Common myeloid progenitor, CD34-positive (primary cell): ENCODE data around the gene LTA4H.

Source experiments
- CTCF ChIA-PET: fragments of 350-600 bp; sonication (Branson Sonifier 250); formaldehyde crosslinking; loops from one replicate; lab custom pipeline; 2021; ENCODE audit warnings: antibody characterized with exemption; lab: Charles Lee
- POLR2A ChIA-PET: fragments of 350-600 bp; sonication (Branson Sonifier 250); formaldehyde crosslinking; loops from one replicate; lab custom pipeline; 2021; ENCODE audit warnings: antibody characterized with exemption; lab: Charles Lee
- DNase-seq, 3 donors: peaks; one replicate each; pipeline versions ENCODE4 v3.0.0 to v3.0.0-alpha.2; 2013
- H3K27ac ChIP-seq, 2 experiments: 1 replicate in 1 of 2; 2 replicates in 1 of 2; pipeline ENCODE4 v1.7.0; 2013; ENCODE audit warnings: inconsistent platforms in 2 of 2, low read length in 2 of 2, mild to moderate bottlenecking in 2 of 2, low read depth in 1 of 2, moderate library complexity in 1 of 2; ENCODE audit not compliant: severe bottlenecking in 2 of 2, insufficient read depth in 1 of 2, poor library complexity in 1 of 2
- H3K27me3 ChIP-seq, 5 experiments: replicated peaks in 2 of 5; 1 replicate in 3 of 5; 2 replicates in 2 of 5; pipeline versions ENCODE4 v1.6.1 to v1.7.0; 2013; ENCODE audit warnings: low read length in 4 of 5, mild to moderate bottlenecking in 2 of 5, moderate library complexity in 2 of 5, inconsistent platforms in 1 of 5; ENCODE audit not compliant: insufficient read depth in 5 of 5, control insufficient read depth in 4 of 5
- H3K36me3 ChIP-seq, 4 experiments: 1 replicate in 2 of 4; 2 replicates in 2 of 4; pipeline versions ENCODE4 v1.6.1 to v1.7.0; 2013; ENCODE audit warnings: low read length in 3 of 4, control low read depth in 1 of 4, mild to moderate bottlenecking in 1 of 4; ENCODE audit not compliant: control insufficient read depth in 4 of 4, insufficient read depth in 4 of 4
- H3K4me1 ChIP-seq, 4 experiments: 1 replicate in 3 of 4; 2 replicates in 1 of 4; pipeline versions ENCODE4 v1.6.1 to v1.7.1; 2013; ENCODE audit warnings: low read length in 3 of 4, mild to moderate bottlenecking in 3 of 4, control low read depth in 1 of 4, inconsistent platforms in 1 of 4, moderate library complexity in 1 of 4; ENCODE audit not compliant: control insufficient read depth in 4 of 4, insufficient read depth in 4 of 4; ENCODE audit errors: control extremely low read depth in 1 of 4
- H3K4me3 ChIP-seq, 7 experiments: 1 replicate in 4 of 7; 2 replicates in 3 of 7; pipeline versions ENCODE4 v1.5.1 to v1.7.0; 2013; ENCODE audit warnings: mild to moderate bottlenecking in 7 of 7, low read length in 6 of 7, moderate library complexity in 6 of 7, inconsistent platforms in 2 of 7, low read depth in 2 of 7, control low read depth in 1 of 7; ENCODE audit not compliant: insufficient read depth in 4 of 7, control insufficient read depth in 1 of 7; ENCODE audit errors: extremely low read depth in 1 of 7
- H3K9me3 ChIP-seq, 5 experiments: 1 replicate in 4 of 5; 2 replicates in 1 of 5; pipeline versions ENCODE4 v1.6.1 to v1.7.1; 2013; ENCODE audit warnings: low read length in 4 of 5, mild to moderate bottlenecking in 2 of 5, inconsistent platforms in 1 of 5, low read depth in 1 of 5, moderate library complexity in 1 of 5; ENCODE audit not compliant: control insufficient read depth in 4 of 5, insufficient read depth in 2 of 5; ENCODE audit errors: control extremely low read depth in 1 of 5
- WGBS: methylation state at CpG from one replicate; pipeline ENCODE4 v1.1.5; 2013; ENCODE audit not compliant: insufficient coverage; 5-methylcytosine and 5-hydroxymethylcytosine counted together

The LTA4H gene

GRCh38 chr12:96044017-96044942, 8.9 kb upstream of the LTA4H start:
- POLR2A ChIA-PET, result interaction anchor here (0.6 kb wide), 1 partner anchor 169 kb away, joined by 3 read pairs; no protein-coding TSS in a partner anchor
- no peaks in the 10 kb centered on the region for H3K27me3 ChIP-seq
- no peaks in the 10 kb centered on the region for H3K9me3 ChIP-seq
- no peak for DNase-seq
- CTCF ChIA-PET, result interaction anchor here (1.6 to 2.0 kb wide), 2 partner anchors 13 to 17 kb away, joined by 5 read pairs; no protein-coding TSS in a partner anchor
- H3K27ac ChIP-seq, result no peak overlapping the region
- no peaks in the 10 kb centered on the region for H3K36me3 ChIP-seq
- WGBS, result 67% methylated on average over 9 of the region's 10 CpGs
- peaks cover 10 to 34% (median 23%) of the 10 kb centered on the region in 4 experiments for H3K4me1 ChIP-seq
- H3K4me3 ChIP-seq, result no peak overlapping the region

- ChIA-PET POLR2A (no interaction called here), CTCF (interaction anchor here (0.8 to 1.6 kb wide), 2 partner anchors 20 to 174 kb away, joined by 5 read pairs; no protein-coding TSS in a partner anchor)
- WGBS, result 89% methylated on average over 1 of the region's 1 CpG
- no peak for DNase-seq
- no peaks in the 10 kb centered on the region for H3K36me3 ChIP-seq
- H3K9me3 ChIP-seq, result no peaks in the 10 kb centered on the region
- no peak overlapping the region for H3K27ac ChIP-seq
- no peaks in the 10 kb centered on the region for H3K27me3 ChIP-seq
- peaks cover 0 to 20% (median 5%) of the 10 kb centered on the region in 4 experiments for H3K4me1 ChIP-seq
- no peak overlapping the region for H3K4me3 ChIP-seq
Measured at GRCh38 chr12:96041181-96041580, 5.8 kb upstream of the LTA4H start.

- Histone ChIP-seq H3K27ac (no peak overlapping the region), H3K36me3 (no peaks in the 10 kb centered on the region), H3K4me1 (peaks cover 0 to 20% (median 6%) of the 10 kb centered on the region in 4 experiments), H3K4me3 (no peak overlapping the region), H3K27me3 (no peaks in the 10 kb centered on the region), H3K9me3 (no peaks in the 10 kb centered on the region)
- no peak for DNase-seq
- ChIA-PET POLR2A (no interaction called here), CTCF (interaction anchor here (0.8 to 1.6 kb wide), 2 partner anchors 20 to 175 kb away, joined by 5 read pairs; no protein-coding TSS in a partner anchor)
- WGBS, result 67% methylated on average over 2 of the region's 3 CpGs
Measured at GRCh38 chr12:96040305-96041133, 5.1 kb upstream of the LTA4H start.

- no peak for DNase-seq
- H3K27ac ChIP-seq, result no peak overlapping the region
- H3K9me3 ChIP-seq, result no peaks in the 10 kb centered on the region
- H3K27me3 ChIP-seq, result no peaks in the 10 kb centered on the region
- H3K4me1 ChIP-seq, result peaks cover 0 to 16% (median 7%) of the 10 kb centered on the region in 4 experiments
- no peaks in the 10 kb centered on the region for H3K36me3 ChIP-seq
- CTCF ChIA-PET, result no interaction called here
- no peak overlapping the region for H3K4me3 ChIP-seq
- POLR2A ChIA-PET, result no interaction called here
- WGBS, result no CpG with 5 or more reads among the region's 3 CpGs
Measured at GRCh38 chr12:96039516-96039915, 4.1 kb upstream of the LTA4H start.

GRCh38 chr12:96036765-96037455, 1.5 kb upstream of the LTA4H start:
- H3K4me3 ChIP-seq, result no peak overlapping the region
- 100% methylated on average over 2 of the region's 8 CpGs for WGBS
- H3K36me3 ChIP-seq, result no peaks in the 10 kb centered on the region
- no peaks in the 10 kb centered on the region for H3K27me3 ChIP-seq
- ChIA-PET POLR2A (no interaction called here), CTCF (interaction anchor here (1.1 to 1.2 kb wide), 2 partner anchors 10 to 362 kb away, joined by 4 to 5 read pairs; no protein-coding TSS in a partner anchor)
- H3K27ac ChIP-seq, result no peak overlapping the region
- no peaks in the 10 kb centered on the region for H3K9me3 ChIP-seq
- peaks cover 5 to 27% (median 17%) of the 10 kb centered on the region in 4 experiments for H3K4me1 ChIP-seq
- DNase-seq, result no peak

- peaks cover 5 to 25% (median 17%) of the 10 kb centered on the region in 4 experiments for H3K4me1 ChIP-seq
- no peaks in the 10 kb centered on the region for H3K9me3 ChIP-seq
- H3K27me3 ChIP-seq, result no peaks in the 10 kb centered on the region
- H3K36me3 ChIP-seq, result no peaks in the 10 kb centered on the region
- ChIA-PET CTCF (no interaction called here), POLR2A (interaction anchor here (0.6 kb wide), 1 partner anchor 9 kb away, joined by 4 read pairs; no protein-coding TSS in a partner anchor)
- under 1% methylated on average over 21 of the region's 25 CpGs for WGBS
- peak in 2 of 3 donors; percentile 29 to 54 for DNase-seq
- peak overlapping the region; percentile 72 to 87 for H3K27ac ChIP-seq
- H3K4me3 ChIP-seq, result peak overlapping the region; percentile 88 to 100 (median 98)
Measured at GRCh38 chr12:96034621-96035282, 635 bp downstream of the LTA4H start.
